Fibroblast of pulmonary artery (primary cell): Measurements from ENCODE around the gene FKBP1C.
"Not testable (repeated sequence)": the region's sequence is repeated elsewhere in the genome, so short reads cannot be mapped to it uniquely, and the experiment has no call there.

ENCODE experiments used
- DNase-seq: peaks from one replicate; pipeline ENCODE4 v3.0.0-alpha.2; 2010; ENCODE audit warnings: low read depth
- H3K4me3 ChIP-seq: replicated peaks from 2 replicates; pipeline ENCODE4 v1.5.1; 2011; ENCODE audit warnings: low read depth, mild to moderate bottlenecking, control low read depth, low read length, moderate library complexity
- CTCF ChIP-seq: IDR thresholded peaks from 2 replicates; pipeline ENCODE4 v1.5.1; 2011; ENCODE audit warnings: mild to moderate bottlenecking, control low read depth, low read length, inconsistent platforms; ENCODE audit errors: missing control alignments

FKBP1C gene

GRCh38 chr6:63197741-63198140 lies 13.5 kb upstream of the FKBP1C start:
- TF ChIP-seq CTCF: no peak

GRCh38 chr6:63213325-63213724 lies 2.1 kb downstream of the FKBP1C start:
- H3K4me3 ChIP-seq: no peak overlapping the region
- TF ChIP-seq CTCF: no peak
- DNase-seq: no peak

More at GRCh38 chr6:63197741-63198140, 13.5 kb upstream of the FKBP1C start:
- no peak for DNase-seq
- no peak overlapping the region for H3K4me3 ChIP-seq

- no peak for TF ChIP-seq CTCF
- DNase-seq: no peak
- no peak overlapping the region for H3K4me3 ChIP-seq
Observed at GRCh38 chr6:63214816-63215215, 3.5 kb downstream of the FKBP1C start.

GRCh38 chr6:63224179-63224578 lies 12.9 kb downstream of the FKBP1C start:
- no peak for TF ChIP-seq CTCF
- DNase-seq: no peak
- no peak overlapping the region for H3K4me3 ChIP-seq

- not testable (repeated sequence) for H3K4me3 ChIP-seq, DNase-seq
Observed at GRCh38 chr6:63225987-63226386, 14.7 kb downstream of the FKBP1C start.

- DNase-seq, H3K4me3 ChIP-seq: not testable (repeated sequence)
Observed at GRCh38 chr6:63227928-63228894, 16.9 kb downstream of the FKBP1C start.

- not testable (repeated sequence) for DNase-seq, H3K4me3 ChIP-seq
Observed at GRCh38 chr6:63230027-63230426, 18.8 kb downstream of the FKBP1C start.

GRCh38 chr6:63230511-63230910 lies 19.2 kb downstream of the FKBP1C start:
- not testable (repeated sequence) for H3K4me3 ChIP-seq, DNase-seq

GRCh38 chr6:63236398-63236817 lies 25.1 kb downstream of the FKBP1C start:
- TF ChIP-seq CTCF: no peak
- no peak overlapping the region for H3K4me3 ChIP-seq
- DNase-seq: no peak
